ENCODE data around the gene ZMIZ1.

The ZMIZ1 gene

DNA sequence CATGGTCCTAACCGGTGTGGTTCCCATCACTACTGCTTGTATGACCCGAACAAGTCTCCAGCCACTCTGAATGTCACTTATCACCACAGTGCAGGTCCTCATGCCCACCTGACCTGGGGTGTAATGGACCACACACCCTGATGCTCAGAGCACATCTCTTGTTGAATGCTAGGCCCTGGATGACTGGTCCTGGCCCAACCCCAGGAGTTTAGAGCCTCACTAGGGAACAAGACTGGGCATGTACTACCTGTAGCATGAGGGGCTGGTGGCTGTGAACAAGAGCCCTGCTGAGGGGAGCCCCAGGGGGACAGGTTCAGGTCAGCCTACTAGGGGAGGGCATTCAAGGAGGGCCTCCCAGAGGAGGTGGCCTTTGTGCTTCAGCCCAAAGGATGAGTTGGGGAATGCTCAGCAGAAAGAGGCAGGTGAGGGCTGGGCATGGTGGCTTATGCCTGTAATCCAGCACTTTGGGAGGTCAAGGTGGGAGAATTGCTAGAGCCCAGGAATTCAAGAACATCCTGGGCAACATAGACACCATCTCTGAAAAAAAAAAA is 31.2 kb downstream of the ZMIZ1 start:
- no peak for DNase-seq (ENCODE audit: low read depth in 3 of 3)

DNA sequence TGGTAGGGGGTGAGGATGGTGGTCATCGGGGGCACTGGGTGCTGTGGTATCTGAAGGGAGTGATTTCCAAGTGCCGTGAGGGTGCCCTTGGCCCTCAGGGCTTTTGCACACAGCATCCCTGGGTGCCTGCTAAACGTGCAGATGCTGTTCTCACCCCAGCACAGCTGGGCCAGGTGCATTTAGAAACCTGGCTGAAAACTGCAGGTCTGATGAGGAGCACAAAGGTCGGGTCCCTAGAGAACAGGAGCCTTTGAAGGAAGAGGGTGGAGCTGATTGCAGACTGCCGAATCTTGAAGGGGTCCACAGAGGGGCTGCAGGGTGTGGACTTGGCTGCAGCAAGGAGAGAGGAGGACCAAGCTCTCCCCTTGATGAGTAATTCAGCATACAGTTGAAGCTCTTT is 32.0 kb downstream of the ZMIZ1 start:
- no peak for DNase-seq (ENCODE audit: low read depth in 3 of 3)

DNA sequence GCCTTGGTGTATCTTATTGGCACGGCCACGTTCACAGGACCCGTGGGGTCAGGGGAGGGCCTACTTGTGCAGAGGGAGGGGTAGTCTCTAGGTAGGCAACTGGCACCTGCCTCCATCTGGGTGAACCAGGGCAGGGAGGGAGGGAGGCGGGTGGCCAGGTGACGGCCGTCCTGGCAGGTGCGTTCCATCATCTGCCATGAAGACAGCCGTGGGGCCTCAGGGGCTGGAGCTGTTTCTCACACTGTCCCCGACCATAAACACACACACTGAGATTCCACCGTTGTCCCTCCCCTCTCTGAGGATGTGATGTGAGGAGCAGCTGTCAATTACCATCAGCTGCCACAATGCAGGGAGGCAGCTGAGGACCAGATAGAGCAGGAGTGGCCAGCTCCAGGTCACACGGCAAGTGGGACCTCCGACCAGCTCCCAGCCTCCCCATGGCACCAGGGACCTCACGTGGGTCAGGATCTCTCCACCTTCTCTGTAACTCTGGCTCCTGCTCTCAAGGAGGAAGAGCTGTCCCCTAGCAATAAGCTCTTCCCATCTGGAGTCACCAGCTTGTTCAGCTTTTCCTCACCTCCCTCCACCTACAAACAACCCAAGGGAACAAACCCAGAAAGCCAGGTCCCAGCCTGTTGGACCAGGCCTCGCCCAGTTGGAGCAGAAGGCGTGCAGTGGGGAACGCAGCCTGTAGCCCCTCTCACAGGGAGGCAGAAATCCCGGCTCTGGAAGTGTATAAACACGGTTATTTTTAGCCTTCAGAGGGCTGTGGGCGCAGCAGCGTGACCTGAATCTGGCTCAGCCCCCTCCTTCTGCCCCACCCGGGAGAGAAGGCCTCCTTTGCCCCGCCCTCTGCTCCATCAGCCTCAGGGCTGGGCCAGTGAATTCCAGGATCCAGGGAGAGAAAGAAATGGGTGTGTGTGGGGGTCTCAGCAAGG is 33.1 kb downstream of the ZMIZ1 start:
- DNase-seq (ENCODE audit: low read depth in 3 of 3): no peak

DNA sequence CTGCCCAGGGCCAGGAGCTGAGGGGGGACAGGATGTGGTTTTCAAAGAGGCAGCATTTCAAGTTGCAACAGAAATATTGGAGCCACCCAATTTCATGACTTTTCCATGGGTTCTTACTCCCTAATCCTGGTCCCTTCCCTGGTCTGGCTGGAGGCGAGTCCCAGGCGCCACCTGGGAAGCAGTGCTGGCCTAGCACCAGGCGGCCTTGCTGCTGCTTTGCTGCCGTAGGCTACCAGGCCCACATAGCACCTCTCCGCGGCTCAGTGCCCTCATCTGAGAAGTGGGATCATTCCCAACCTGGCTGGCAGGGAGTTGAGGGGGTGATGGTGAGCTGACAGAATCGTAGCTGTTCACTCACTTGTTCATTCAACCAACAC is 33.7 kb downstream of the ZMIZ1 start:
- DNase-seq (ENCODE audit: low read depth in 3 of 3): no peak

DNA sequence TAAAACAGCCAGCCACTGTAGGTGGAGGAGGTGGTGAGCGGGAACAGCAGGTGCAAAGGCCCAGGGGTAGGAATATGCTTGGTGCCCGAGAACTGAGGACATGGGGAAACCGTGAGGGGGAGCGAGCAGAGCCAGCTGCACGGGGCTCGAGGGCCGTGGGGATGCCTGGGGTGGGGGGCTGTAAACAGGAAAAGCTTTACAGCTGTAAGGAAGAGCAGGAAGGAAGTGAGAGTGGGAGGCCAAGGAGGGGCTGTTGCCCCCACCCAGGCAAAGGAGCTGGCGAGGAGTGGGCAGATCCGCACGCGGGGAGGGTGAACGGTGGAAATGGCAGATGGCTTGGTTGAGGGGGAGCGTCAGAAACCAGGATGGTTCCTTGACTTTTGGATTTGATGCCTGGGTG is 34.4 kb downstream of the ZMIZ1 start:
- no peak for DNase-seq (ENCODE audit: low read depth in 3 of 3)

DNA sequence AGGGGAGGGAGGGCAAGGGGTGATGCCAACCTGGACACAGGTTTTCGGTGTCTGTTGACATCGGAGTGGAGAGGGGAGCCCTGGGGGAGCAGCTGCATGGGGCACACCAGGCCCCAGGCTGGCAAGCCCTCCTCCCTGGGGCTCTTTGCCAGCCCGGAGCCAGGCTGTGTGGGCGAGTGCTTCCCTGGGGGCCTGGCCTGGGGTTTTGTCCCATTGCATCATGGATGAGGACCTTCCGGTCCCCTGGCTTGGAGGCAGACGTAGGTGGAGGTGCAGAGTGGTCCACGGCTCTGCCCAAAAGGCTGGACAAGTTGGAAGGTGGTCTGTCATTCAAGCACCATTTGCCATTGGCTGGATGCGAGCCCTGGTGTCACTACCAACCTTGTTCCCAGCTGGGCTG is 34.8 kb downstream of the ZMIZ1 start:
- no peak for DNase-seq (ENCODE audit: low read depth in 3 of 3)

DNA sequence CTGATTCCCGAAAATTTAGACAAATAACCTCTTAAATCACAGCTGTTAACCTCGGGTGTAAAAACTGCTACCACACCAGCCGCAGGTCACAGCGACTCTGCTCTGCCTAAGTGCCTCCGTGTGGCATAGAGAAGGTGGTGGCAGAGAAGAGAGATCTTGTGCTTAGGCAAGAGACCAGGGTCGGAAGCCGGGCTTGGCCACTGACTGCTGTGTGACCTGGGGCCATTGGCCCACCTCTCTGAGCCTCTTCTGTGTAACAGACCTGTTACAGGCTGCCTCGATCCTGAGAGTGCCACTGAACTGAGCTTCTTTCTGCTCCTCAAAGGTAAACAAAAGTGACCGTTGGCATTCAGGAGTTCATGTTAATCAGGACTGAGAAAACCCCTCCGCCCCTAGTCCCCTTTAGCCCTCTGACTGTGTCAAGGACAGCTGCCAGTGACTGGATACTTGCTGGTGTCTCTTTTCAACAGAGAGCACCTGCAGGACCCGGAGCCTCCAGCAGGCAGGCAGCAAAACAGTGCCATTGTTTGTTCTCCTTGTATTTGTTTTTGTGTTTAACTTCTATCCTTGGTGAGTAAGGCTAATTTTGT is 36.5 kb downstream of the ZMIZ1 start:
- DNase-seq (ENCODE audit: low read depth in 3 of 3): no peak

DNA sequence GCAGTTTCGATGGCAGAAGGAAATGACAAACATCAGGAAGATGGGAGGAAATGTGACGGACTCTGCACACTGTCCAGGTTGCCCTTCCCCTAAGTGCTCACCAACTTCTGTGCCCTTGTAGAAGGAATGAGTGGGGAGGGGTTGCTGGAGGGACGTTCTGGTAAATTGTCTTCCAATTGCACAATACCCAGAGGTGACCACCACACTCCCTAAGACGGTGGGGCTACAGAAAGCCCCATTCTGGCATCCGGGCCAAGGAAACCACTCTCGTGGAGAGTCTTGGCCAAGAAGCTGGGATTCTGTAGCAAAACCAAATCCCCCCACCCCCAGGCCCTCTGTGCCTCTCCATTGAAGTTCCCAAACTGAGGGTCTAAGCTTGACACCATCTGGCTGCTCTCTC is 37.1 kb downstream of the ZMIZ1 start:
- DNase-seq (ENCODE audit: low read depth in 3 of 3): no peak

DNA sequence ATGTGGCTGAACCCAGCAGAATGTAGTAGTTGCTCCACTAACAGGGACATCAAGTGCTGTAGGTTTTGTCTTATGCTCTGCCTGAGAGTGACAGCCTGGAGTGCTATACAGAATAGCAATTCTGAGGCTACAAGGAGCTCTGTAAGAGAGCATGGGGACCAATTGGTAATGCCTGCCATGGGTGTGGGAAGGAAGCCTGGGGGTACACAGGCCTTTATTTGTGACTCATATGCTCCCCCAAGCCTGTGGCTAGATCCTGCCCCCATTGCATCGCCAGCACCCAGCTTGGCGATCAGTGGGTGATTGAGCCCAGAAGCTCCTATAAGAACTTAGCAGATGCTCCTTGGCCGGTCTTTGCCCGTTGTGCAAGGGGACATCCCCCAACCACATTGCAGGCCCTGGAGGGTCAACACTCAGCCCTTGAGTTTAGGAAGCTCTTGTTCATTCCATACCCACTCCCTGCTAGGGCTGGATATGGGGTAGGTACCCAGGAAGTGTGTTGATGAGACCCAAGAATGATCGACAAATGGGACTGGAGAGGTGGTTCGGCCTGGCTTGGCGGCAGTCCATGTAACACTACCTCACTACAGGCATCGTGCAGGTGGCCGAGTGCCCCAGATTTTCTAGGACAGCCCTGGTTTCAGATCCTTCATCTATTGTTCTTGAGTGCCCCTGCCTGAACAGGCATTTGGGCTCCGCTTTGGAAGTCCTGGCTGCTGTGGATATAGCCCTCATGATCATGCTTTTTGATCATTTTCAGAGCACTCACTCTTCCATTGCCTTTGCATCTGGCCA is 37.7 kb downstream of the ZMIZ1 start:
- no peak for DNase-seq (ENCODE audit: low read depth in 3 of 3)

DNA sequence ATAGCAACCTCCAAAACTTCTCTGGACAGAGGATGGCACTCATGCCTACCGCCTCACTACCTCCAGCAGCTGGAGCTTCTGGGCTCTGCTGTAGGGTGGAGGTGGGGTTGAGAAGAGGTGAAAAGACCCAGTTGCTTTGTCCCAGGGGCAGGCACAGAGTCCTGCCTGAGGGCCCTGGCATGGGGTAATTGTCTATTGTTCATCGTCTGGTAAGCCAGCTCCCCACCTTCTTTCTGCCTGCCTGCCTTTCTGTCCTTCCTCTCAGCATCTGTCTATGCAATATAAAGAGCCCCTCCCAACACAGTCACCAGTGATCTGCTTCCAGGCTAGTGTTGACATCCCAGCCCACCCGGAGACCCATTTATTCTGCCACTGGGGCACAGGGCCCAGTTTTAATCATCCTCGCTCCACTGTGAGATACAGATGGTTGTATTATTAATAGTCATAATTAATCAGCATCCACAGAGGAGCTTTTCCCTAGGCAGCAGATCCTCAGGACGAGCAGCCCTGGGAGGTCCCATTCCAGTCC is 39.0 kb downstream of the ZMIZ1 start:
- DNase-seq (ENCODE audit: low read depth in 3 of 3): no peak

DNA sequence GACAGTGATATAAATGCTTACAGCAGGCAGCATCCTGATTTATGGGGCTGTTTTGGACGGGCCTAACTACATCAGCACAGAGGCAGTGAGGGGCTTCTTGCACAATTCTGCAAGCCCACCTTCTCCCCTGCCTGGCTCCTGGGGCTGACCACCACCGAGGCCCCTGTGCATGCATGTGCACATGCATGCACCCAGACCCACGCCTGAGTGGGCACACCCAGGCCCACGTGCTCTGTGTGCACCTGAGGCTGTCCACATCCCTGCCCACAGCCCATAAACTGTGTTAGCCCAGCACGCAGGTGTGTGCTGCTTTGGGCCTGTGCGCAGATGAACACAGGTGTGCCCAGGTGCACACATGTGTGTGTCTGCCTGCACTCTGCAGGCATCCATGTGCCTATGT is 40.0 kb downstream of the ZMIZ1 start:
- no peak for DNase-seq (ENCODE audit: low read depth in 3 of 3)

DNA sequence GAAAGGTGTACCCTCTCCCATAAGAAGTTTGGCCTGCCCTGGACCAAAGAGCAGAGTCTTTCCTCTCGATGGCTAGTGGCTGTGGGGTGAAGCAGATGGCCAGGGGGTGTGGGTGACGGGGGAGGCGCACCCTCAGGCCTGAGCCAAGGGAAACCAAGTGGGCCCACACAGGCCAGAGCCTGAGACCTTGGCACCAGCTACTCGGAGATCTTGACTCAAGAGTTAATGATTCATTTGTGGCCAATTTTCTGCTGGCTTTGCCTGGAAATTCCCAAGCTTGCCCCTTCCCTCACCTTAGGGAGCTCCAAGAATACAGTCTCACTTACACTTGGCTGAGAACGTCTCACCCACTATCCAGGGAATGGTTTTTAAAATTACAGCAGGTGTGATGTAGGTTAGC is 42.7 kb downstream of the ZMIZ1 start:
- no peak for DNase-seq (ENCODE audit: low read depth in 3 of 3)

DNA sequence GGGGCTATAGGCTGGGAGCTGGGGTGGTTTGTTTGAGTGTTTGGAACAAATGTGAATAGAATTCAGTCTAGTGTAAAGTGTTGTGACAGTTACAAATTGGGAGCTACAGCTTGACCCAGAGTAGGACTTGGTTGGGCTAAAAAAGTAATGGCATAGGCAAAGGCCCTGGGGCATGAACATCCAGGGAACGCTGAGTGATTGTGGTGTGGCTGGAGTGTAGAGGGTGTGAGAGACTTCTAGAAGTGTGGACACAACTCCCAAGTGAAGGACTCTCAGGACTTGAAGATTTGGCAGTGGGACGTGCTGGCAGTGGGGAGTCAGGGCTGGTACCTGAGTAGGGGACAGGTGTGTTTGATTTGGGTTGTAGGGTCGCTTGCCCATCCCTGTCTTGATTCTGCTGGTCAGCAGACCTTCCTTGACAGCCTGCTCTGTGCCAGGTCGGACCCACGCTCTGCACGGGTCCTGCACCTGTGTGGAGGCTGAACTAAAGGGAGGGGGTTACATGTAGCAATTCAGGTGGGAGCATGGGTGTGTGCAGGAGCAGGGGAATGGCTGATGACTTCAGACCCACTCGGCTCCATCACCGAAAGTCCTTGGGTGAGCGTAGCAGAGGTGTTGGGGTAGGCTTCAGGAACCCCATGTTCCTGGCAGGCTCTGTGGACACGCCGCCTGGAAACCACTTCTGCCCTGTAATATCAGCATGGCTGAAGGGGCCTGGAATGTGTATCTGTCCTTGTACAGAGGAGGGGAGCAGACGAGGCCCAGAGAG is 43.3 kb downstream of the ZMIZ1 start:
- no peak for DNase-seq (ENCODE audit: low read depth in 3 of 3)

DNA sequence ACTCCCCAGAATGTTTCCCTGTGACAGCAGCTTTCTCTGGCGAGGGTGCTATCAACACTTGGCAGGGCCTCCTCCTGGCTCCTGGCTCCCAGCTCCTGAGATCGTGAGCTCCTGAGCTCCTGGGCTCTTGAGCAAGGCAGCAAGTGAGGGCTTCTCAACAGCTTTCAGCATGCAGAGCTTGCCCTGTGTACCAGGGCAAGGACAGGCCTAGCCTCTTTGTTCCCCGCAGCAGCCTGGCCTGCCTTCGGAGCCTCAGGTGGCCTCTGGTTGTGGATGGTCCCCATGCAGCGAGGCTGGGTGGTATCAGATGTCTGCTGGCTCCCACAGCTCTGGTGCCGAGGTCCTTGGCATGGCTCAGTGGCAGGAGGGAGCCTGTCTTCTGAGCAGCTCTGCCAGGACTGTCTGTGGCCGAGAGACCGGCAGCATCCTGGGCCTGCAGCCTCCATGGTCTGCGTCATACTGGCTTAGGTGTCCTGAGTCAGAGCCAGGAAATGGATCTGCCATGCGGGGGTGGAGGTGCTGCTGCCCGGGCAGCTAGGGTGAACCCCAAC is 44.2 kb downstream of the ZMIZ1 start:
- no peak for DNase-seq (ENCODE audit: low read depth in 3 of 3)

DNA sequence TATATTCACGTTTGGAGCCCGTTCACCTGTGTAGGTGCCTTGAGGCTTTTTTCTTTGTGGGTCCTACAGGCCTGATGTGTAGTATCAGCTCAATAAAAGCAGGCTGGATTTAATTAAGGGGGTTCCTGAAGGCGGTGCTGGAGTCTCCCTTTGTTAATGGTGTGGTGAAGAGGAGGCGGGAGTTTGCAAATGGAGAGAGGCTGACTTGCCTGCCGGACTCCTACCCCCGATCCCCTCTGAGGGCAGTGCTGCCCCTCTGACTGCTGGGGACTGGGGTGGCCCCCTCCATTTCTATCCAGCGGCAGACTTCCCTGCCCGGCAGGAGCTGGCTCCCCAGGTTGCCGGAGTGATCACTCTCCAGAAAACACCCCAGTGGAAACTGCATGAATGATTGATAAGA is 45.1 kb downstream of the ZMIZ1 start:
- no peak for DNase-seq (ENCODE audit: low read depth in 3 of 3)

DNA sequence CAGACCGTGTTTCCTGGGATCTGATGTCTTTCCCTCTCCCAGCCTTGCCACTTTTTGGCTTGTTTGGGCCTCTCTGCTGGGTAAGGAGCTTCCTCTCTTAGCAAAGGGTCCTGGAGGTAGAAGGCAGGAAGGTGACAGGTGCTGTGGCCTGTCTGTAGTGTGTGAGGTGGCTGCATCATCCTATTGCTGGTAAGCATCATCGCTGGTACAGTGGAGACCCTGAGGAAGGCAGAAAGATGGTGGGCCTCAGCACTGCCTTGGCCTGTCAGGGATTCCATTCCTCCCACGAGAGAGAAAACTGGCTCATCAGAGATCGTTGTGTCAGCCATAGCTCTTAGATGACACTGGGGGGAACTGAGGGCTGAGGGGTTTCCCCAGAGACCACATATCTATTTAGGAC is 46.5 kb downstream of the ZMIZ1 start:
- no peak for DNase-seq (ENCODE audit: low read depth in 3 of 3)

DNA sequence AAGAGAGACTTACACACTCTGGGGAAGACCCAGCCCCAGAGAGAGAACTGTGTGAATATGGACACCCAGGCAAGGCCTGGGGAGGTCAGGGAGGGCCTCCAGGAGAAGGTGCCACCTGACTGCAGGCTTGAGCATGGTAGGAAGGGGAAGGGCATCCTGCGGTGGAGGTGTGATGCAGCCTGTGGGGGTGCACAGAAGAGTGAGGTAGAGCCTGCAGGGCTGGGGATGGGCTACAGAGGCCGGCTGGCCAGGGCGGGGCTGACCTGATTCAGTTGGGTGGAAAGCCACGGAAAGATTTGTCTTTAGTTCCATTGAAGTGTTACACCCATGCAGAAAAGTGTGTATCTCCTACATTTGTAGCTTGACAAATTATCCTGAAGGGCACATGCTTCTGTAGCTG is 47.6 kb downstream of the ZMIZ1 start:
- no peak for DNase-seq (ENCODE audit: low read depth in 3 of 3)

DNA sequence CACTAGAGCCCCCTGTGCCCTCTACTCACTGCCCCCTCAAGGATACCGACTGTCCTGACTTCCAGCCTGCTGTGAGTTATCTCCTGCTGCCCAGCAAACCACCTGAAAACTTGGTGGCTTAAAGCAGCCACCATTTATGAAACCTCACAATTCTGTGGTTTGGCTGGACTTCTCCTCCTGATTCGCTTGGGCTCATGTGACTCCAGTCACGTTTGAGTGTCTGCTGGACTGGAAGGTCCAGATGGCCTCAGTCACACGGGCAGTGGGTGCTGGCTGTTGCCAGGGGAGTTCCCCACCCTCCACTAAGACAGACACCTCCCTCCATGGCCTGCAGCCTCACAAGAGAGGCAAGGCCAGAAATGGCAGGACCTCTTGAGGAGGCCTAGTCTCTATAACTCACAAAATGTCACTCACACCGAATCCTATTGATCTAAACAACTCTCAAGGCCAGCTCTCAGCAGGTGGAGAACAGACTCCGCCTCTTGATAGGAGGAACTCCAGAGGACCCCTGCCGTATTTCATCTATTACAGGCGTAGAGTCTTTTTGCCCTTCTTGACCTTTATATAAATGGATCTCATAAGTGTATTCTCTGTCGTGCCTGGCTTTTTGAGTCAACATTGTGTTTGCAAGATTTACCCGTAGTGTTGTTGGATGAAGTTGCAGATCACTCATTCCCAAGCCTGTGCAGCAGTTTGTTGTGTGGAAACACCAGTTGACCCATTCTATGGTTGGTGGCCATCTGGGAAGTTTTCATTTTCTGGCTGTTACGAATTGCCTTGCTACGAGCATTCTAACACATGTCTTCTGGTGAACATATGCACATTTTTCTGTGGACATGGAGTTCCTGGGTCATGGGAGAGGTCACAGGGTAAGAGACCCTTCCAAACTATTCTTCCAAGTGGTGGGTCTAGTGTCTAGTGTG is 48.3 kb downstream of the ZMIZ1 start:
- DNase-seq (ENCODE audit: low read depth in 3 of 3): no peak

DNA sequence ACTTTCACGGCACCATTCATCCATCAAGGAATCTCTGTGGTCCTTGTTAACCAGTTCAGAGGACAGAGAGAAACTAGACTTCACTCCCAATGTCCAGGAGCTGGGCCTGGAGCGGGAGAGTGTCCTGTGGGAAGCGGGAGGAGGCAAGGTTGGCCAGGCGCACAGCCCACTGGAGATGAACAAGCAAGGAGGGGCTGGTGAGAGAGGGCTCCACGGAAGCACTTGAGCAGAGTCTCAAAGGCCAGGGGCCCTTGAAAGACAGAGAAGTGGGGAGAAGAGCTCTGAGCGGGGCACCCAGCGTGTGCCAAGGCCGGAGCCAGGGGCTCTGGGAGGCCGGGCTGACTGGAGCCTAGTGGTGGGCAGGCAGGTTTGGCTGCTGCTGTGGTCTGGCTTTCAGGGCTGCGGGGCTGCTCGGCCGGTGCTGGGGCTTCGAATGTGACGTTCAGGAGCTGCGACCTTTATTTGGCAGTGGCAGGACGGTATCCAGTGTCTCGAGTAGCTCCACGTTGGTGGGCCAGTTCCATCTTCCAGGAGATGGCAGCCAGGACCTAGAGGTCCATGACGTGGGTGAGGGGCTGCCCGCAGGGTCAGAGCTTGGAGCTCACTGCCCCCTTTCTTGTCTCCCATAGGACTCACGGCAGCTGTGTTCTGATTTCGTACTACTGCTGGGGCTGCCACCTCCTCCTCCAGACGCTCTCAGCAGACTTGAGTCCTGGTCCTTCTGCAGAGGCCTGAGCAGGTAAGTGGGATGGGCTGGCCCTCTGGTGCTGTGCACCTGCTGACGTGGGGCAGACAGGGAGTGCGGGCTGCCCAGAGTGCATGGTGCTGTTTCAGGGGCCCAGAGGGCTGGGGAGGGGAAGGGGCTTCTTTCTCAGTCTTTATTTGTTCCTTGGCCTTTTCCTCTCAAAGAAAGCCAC is 49.8 kb downstream of the ZMIZ1 start:
- DNase-seq (ENCODE audit: low read depth in 3 of 3): no peak

Measured in stimulated activated CD4-positive, alpha-beta T cell treated with anti-CD3 and anti-CD28 coated beads, TNF-alpha, amount 100 ng/mL, for 48 hours (primary cell).